GM12878 (cell line): ENCODE data around the gene AP4B1. TPM values are rescaled to one million over a fixed set of nuclear protein-coding genes. Genes with fewer than 3 reads are reported as not detected.
A peak's percentile ranks its signal among the peaks of the same experiment; 100 is the strongest.

Experiments used
- ATF7 ChIP-seq: fragments of 450-650 bp; IDR thresholded peaks from 2 replicates; pipeline ENCODE4 v1.6.1; 2016; ENCODE audit warnings: low read depth, mild to moderate bottlenecking
- BACH1 ChIP-seq: fragments of 450-650 bp; IDR thresholded peaks from 2 replicates; pipeline ENCODE4 v1.6.1; 2017; ENCODE audit warnings: mild to moderate bottlenecking, borderline replicate concordance
- CHD2 ChIP-seq: IDR thresholded peaks from 2 replicates; pipeline ENCODE4 v1.6.1; 2011; ENCODE audit warnings: low read depth, low read length, improper control_type of control experiment, borderline replicate concordance
- HCFC1 ChIP-seq: fragments of 150-350 bp; IDR thresholded peaks from 2 replicates; pipeline ENCODE4 v1.6.1; 2014; ENCODE audit warnings: low read length
- MLLT1 ChIP-seq: fragments of 450-650 bp; IDR thresholded peaks from 2 replicates; pipeline ENCODE4 v1.6.1; 2016; ENCODE audit warnings: mild to moderate bottlenecking
- MTA2 ChIP-seq: fragments of 450-650 bp; IDR thresholded peaks from 2 replicates; pipeline ENCODE4 v1.6.1; 2016; ENCODE audit warnings: low read depth, mild to moderate bottlenecking, moderate library complexity
- NR2C1 ChIP-seq: fragments of 450-650 bp; IDR thresholded peaks from 2 replicates; pipeline ENCODE4 v1.6.1; 2017; ENCODE audit warnings: antibody characterized with exemption, mild to moderate bottlenecking, moderate library complexity
- PKNOX1 ChIP-seq: fragments of 450-650 bp; IDR thresholded peaks from 2 replicates; pipeline ENCODE4 v1.6.1; 2016; ENCODE audit warnings: mild to moderate bottlenecking
- POLR2AphosphoS2 ChIP-seq: IDR thresholded peaks from 2 replicates; pipeline ENCODE4 v1.6.1; 2011; ENCODE audit warnings: low read depth, mild to moderate bottlenecking, low read length, improper control_type of control experiment, moderate library complexity
- PRDM15 ChIP-seq: fragments of 450-650 bp; formaldehyde crosslinking; IDR thresholded peaks from 2 replicates; pipeline ENCODE4 v1.4.0; 2020; ENCODE audit warnings: mild to moderate bottlenecking, moderate library complexity
- RFX5 ChIP-seq: IDR thresholded peaks from 2 replicates; pipeline ENCODE4 v1.6.1; 2011; ENCODE audit warnings: low read depth, low read length, improper control_type of control experiment
- SKIL ChIP-seq: fragments of 450-650 bp; IDR thresholded peaks from 2 replicates; pipeline ENCODE4 v1.6.1; 2017; ENCODE audit warnings: mild to moderate bottlenecking, low read depth, inconsistent platforms; ENCODE audit not compliant: poor library complexity, severe bottlenecking
- SMAD1 ChIP-seq: fragments of 450-650 bp; IDR thresholded peaks from 2 replicates; pipeline ENCODE4 v1.6.1; 2018; ENCODE audit warnings: mild to moderate bottlenecking, low read depth; ENCODE audit not compliant: partially characterized antibody
- TAF1 ChIP-seq: IDR thresholded peaks from 2 replicates; pipeline ENCODE4 v1.6.1; 2011; ENCODE audit warnings: mild to moderate bottlenecking, low read depth, low read length, borderline replicate concordance
- USF2 ChIP-seq: IDR thresholded peaks from 2 replicates; pipeline ENCODE4 v1.6.1; 2011; ENCODE audit warnings: low read depth, low read length, improper control_type of control experiment, borderline replicate concordance
- ZBTB33 ChIP-seq: fragments of 450-650 bp; IDR thresholded peaks from 2 replicates; pipeline ENCODE4 v1.6.1; 2017; ENCODE audit warnings: mild to moderate bottlenecking
- ZNF24 ChIP-seq: fragments of 450-650 bp; IDR thresholded peaks from 2 replicates; pipeline ENCODE4 v1.6.1; 2017; ENCODE audit warnings: antibody characterized with exemption, mild to moderate bottlenecking
- ZNF274 ChIP-seq: IDR thresholded peaks from one replicate; pipeline ENCODE4 v1.8.0; 2011; ENCODE audit not compliant: insufficient read length, insufficient read depth
- polyA plus RNA-seq, 11 experiments: library from polyadenylated mRNA; depleted of rRNA in 4 of 11; unstranded in 6 of 11; stranded (reverse) in 5 of 11; fragments of >200 nt; fragmentation: Nextera tagmentation in 4 of 11; fragmentation: Illumina TruSeq in 1 of 11; extraction: Ambion mirVana in 4 of 11; extraction: Trizol in 1 of 11; gene quantifications; 1 replicate in 1 of 11; 2 replicates in 10 of 11; pipeline versions ENCODE4 v1.2.1 to v1.2.3, GENCODE V29; 2011 to 2016; ENCODE audit warnings: inconsistent platforms in 2 of 11, missing spikeins in 2 of 11, low read depth in 1 of 11
- total RNA-seq, 4 experiments: library from RNA; depleted of rRNA in 3 of 4; stranded (reverse); fragments of >200 nt in 3 of 4; fragmentation: Illumina TruSeq in 1 of 4; extraction: Trizol in 1 of 4; gene quantifications; 2 replicates each; pipeline versions ENCODE4 v1.2.1 to v1.2.3, GENCODE V29; 2013 to 2021

Gene AP4B1
- total and polyA plus RNA-seq, 10 of the 15 experiments (the other 5 are each of a cell fraction or from before 2014, with no cell fraction given): 27.2 to 61.0 (median 33.0) TPM

GRCh38 chr1:113928941-113929749 is 24.5 kb upstream of the AP4B1 start, which contains the start of gene HIPK1 (continued):
- TF ChIP-seq MLLT1 (peak; percentile 100), RFX5 (no peak), BACH1 (no peak; the same call in 1 of the 2 replicates), ZNF24 (peak; percentile 45; the same call in 1 of the 2 replicates), SMAD1 (peak; percentile 75), POLR2AphosphoS2 (peak; percentile 70; the same call in 1 of the 2 replicates), SKIL (no peak), ATF7 (peak; percentile 97), HCFC1 (peak; percentile 87), USF2 (no peak), ZBTB33 (no peak), PKNOX1 (peak; percentile 72), MTA2 (0 out of 2 replicates have a peak, but pooled peaks have one; percentile 32), TAF1 (peak; percentile 74; the same call in 1 of the 2 replicates), ZNF274 (no peak), NR2C1 (peak; percentile 87), PRDM15 (CRISPR knock-in tag) (no peak), CHD2 (peak; percentile 77)
